Lower lobe of right lung (tissue), 2 donors: ENCODE results near the gene PRKAG3. TPM values are rescaled to one million over a fixed set of nuclear protein-coding genes. Genes with fewer than 3 reads are reported as not detected.

Experiments
- ATAC-seq, 2 donors: fragments of 200-7000 bp; cut with Tn5 transposase; one replicate each; pipeline ENCODE4 v1.9.1; 2020 to 2022; ENCODE audit warnings: mild to moderate bottlenecking in 2 of 2, moderate library complexity in 2 of 2
- DNase-seq: peaks from one replicate; pipeline ENCODE4 v3.0.0-alpha.2; 2020
- H3K27ac ChIP-seq: fragments of 200-600 bp; one replicate; pipeline ENCODE4 v1.8.0; 2022
- H3K27me3 ChIP-seq: fragments of 200-600 bp; one replicate; pipeline ENCODE4 v1.8.0; 2022; ENCODE audit warnings: low read depth
- H3K36me3 ChIP-seq: fragments of 200-600 bp; one replicate; pipeline ENCODE4 v1.8.0; 2022; ENCODE audit warnings: mild to moderate bottlenecking
- H3K4me1 ChIP-seq: fragments of 200-600 bp; one replicate; pipeline ENCODE4 v1.8.0; 2022
- H3K4me3 ChIP-seq: fragments of 200-600 bp; one replicate; pipeline ENCODE4 v1.8.0; 2022; ENCODE audit warnings: mild to moderate bottlenecking
- H3K9me3 ChIP-seq: fragments of 200-600 bp; one replicate; pipeline ENCODE4 v1.8.0; 2022
- intact Hi-C: fragments of 100-400 bp; cut with DNase I; formaldehyde crosslinking; loops from one replicate; pipeline ENCODE4 v1.11.0; 2022
- total RNA-seq: library from RNA; stranded (reverse); fragmentation: NEBNext Ultra II Directional; extraction: Animal tissue kit (Norgen Biotek cat#: 25700); gene quantifications from one replicate; pipeline ENCODE4 v1.2.1, GENCODE V29; 2021
- TF ChIP-seq, protein P1 (sequence below): fragments of 200-600 bp; IDR thresholded peaks from one replicate; pipeline ENCODE4 v1.8.0; 2022; ENCODE audit warnings: antibody characterized with exemption, mild to moderate bottlenecking
- donor health status: DM: no; HTN: yes; CAD: no; lungs with severe emphysema.

The PRKAG3 gene
- total RNA-seq, 1 donor from 2014 or later, result not detected

GRCh38 chr2:218815244-218815637 lies 16.4 kb downstream of the PRKAG3 start:
- H3K4me3 ChIP-seq, result no peak overlapping the region
- H3K27ac ChIP-seq, result no peak overlapping the region
- no peaks in the 10 kb centered on the region for H3K9me3 ChIP-seq
- ATAC-seq (no peak), DNase-seq (no peak)
- no peaks in the 10 kb centered on the region for H3K27me3 ChIP-seq
- TF ChIP-seq, protein P1, sequence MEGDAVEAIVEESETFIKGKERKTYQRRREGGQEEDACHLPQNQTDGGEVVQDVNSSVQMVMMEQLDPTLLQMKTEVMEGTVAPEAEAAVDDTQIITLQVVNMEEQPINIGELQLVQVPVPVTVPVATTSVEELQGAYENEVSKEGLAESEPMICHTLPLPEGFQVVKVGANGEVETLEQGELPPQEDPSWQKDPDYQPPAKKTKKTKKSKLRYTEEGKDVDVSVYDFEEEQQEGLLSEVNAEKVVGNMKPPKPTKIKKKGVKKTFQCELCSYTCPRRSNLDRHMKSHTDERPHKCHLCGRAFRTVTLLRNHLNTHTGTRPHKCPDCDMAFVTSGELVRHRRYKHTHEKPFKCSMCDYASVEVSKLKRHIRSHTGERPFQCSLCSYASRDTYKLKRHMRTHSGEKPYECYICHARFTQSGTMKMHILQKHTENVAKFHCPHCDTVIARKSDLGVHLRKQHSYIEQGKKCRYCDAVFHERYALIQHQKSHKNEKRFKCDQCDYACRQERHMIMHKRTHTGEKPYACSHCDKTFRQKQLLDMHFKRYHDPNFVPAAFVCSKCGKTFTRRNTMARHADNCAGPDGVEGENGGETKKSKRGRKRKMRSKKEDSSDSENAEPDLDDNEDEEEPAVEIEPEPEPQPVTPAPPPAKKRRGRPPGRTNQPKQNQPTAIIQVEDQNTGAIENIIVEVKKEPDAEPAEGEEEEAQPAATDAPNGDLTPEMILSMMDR, result no peak
- H3K36me3 ChIP-seq, result peaks cover 66% of the 10 kb centered on the region
- H3K4me1 ChIP-seq, result peaks cover 13% of the 10 kb centered on the region
- intact Hi-C loops, result no loop called here

- intact Hi-C loops, result no loop called here
- Histone ChIP-seq H3K27me3 (no peaks in the 10 kb centered on the region), H3K4me1 (peaks cover 13% of the 10 kb centered on the region), H3K27ac (no peak overlapping the region), H3K36me3 (peaks cover 66% of the 10 kb centered on the region), H3K9me3 (no peaks in the 10 kb centered on the region), H3K4me3 (no peak overlapping the region)
- TF ChIP-seq, protein P1, result no peak
- no peak for DNase-seq
- ATAC-seq, result peak; percentile 24 to 28
Observed at GRCh38 chr2:218814540-218815243, 16.9 kb downstream of the PRKAG3 start.

DNA sequence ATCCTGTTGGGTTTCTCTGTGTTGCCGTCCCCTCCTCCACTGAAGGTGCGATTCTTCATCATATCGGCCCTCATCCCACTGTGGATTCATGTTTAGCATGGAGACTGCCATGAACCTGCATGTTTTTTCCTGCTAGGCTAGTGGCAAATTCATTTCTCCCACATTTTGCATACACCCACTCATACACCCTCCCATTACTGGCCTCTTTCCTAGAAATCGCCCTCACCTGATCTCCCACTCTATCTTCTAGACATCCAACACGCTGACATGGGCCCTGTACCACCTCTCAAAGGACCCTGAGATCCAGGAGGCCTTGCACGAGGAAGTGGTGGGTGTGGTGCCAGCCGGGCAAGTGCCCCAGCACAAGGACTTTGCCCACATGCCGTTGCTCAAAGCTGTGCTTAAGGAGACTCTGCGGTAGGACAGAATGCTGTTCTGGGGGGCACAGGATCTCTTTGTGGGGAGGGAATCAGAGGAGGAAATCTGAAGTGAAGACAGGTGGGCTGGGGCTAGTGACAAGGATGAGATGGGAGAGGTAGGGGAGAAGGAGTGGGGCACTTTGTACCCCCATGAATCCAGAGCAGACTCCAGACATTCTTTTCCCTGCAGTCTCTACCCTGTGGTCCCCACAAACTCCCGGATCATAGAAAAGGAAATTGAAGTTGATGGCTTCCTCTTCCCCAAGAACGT lies 17.7 kb downstream of the PRKAG3 start:
- no peak overlapping the region for H3K27ac ChIP-seq
- peak in 1 of 2 donors; percentile 7 for ATAC-seq
- DNase-seq, result peak; percentile 53

DNA sequence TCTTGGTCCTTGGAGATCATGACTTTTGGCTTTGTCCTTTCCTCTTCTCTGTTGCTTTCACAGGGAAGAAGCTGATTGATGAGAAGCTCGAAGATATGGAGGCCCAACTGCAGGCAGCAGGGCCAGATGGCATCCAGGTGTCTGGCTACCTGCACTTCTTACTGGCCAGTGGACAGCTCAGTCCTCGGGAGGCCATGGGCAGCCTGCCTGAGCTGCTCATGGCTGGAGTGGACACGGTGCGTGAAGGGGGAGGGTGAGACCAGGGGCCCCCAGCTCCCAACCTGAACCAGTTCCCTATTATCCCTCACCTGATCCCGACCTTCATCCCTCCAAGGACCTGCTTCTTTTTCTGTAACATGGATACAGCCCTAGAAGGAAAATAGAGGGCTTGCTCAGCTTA lies 18.7 kb downstream of the PRKAG3 start:
- H3K27me3 ChIP-seq, result no peaks in the 10 kb centered on the region
- H3K36me3 ChIP-seq, result peaks cover 53% of the 10 kb centered on the region
- no peaks in the 10 kb centered on the region for H3K9me3 ChIP-seq
- H3K4me3 ChIP-seq, result no peak overlapping the region
- TF ChIP-seq, protein P1, result no peak
- peaks cover 13% of the 10 kb centered on the region for H3K4me1 ChIP-seq
- DNase-seq (no peak), ATAC-seq (no peak)
- intact Hi-C loops, result no loop called here
- H3K27ac ChIP-seq, result no peak overlapping the region

More for the DNA sequence above, 17.7 kb downstream of the PRKAG3 start:
- Histone ChIP-seq H3K4me3 (no peak overlapping the region), H3K4me1 (peaks cover 13% of the 10 kb centered on the region), H3K9me3 (no peaks in the 10 kb centered on the region), H3K36me3 (peaks cover 62% of the 10 kb centered on the region), H3K27me3 (no peaks in the 10 kb centered on the region)
- intact Hi-C loops, result no loop called here
- TF ChIP-seq, protein P1, result no peak

DNA sequence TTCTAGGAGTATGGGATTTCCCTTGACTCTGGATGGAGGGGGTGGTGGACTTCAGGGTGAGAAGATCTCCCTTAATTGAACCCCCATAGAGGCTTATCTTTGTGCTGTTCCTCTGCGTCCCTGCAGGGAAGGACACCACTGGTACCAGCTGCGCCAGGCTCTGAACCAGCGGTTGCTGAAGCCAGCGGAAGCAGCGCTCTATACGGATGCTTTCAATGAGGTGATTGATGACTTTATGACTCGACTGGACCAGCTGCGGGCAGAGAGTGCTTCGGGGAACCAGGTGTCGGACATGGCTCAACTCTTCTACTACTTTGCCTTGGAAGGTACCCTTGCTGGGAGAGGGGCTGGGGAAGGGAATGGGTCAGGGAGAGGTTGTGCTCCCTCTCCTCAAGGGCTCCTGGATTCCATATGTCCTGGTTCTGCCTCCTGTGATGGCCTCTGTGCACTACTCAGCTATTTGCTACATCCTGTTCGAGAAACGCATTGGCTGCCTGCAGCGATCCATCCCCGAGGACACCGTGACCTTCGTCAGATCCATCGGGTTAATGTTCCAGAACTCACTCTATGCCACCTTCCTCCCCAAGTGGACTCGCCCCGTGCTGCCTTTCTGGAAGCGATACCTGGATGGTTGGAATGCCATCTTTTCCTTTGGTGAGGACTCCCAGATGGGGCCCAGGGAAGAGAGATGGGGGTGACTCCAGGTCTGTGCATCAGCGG lies 19.3 kb downstream of the PRKAG3 start:
- Histone ChIP-seq H3K4me3 (no peak overlapping the region), H3K4me1 (peaks cover 17% of the 10 kb centered on the region), H3K9me3 (no peaks in the 10 kb centered on the region), H3K27me3 (no peaks in the 10 kb centered on the region), H3K36me3 (peaks cover 53% of the 10 kb centered on the region), H3K27ac (no peak overlapping the region)
- DNase-seq, result no peak
- TF ChIP-seq, protein P1, result no peak
- intact Hi-C loops, result no loop called here
- no peak for ATAC-seq
